Prostate gland (tissue), 2 donors: ENCODE measurements around the gene DCP1A.

ENCODE experiments used
- CTCF ChIP-seq, 4 experiments: fragments of 200-600 bp in 2 of 4; fragments of 450-650 bp in 2 of 4; sonication (generic) in 2 of 4; IDR thresholded peaks; 1 replicate in 3 of 4; 2 replicates in 1 of 4; pipeline ENCODE4 v1.5.1; 2016 to 2019; ENCODE audit warnings: antibody characterized with exemption in 4 of 4, mild to moderate bottlenecking in 2 of 4, moderate library complexity in 2 of 4
- POLR2A ChIP-seq: fragments of 450-650 bp; IDR thresholded peaks from one replicate; pipeline ENCODE4 v1.6.1; 2016; ENCODE audit warnings: antibody characterized with exemption, mild to moderate bottlenecking
- POLR2AphosphoS5 ChIP-seq: sonication (generic); formaldehyde crosslinking; IDR thresholded peaks from one replicate; pipeline ENCODE4 v1.6.1; 2017; ENCODE audit warnings: antibody characterized with exemption

GRCh38 chr3:53263907-53264306 lies 83.4 kb downstream of the DCP1A start:
- TF ChIP-seq CTCF (IDR thresholded peaks at IDR 0.05) (no peak), POLR2A (no peak), POLR2AphosphoS5 (no peak)
